Astrocyte (in vitro differentiated cells and primary cell): ENCODE results near the gene GALNT2. TPM values are rescaled to one million over a fixed set of nuclear protein-coding genes. Genes with fewer than 3 reads are reported as not detected.

Experiments
- DNase-seq: peaks from one replicate; pipeline ENCODE4 v3.0.0-alpha.2; 2010; ENCODE audit warnings: low read depth
- FAIRE-seq: peaks from 2 replicates; lab custom pipeline; 2011; peaks lifted over from hg19 to GRCh38; lab: Jason Lieb, UNC
- H2AFZ ChIP-seq: 2 replicates; pipeline ENCODE4 v1.6.0; 2012; ENCODE audit warnings: low read depth, low read length, inconsistent platforms
- H3K27ac ChIP-seq: 2 replicates; pipeline ENCODE4 v1.5.1; 2011; ENCODE audit warnings: low read depth, low read length, inconsistent platforms
- H3K27me3 ChIP-seq: 2 replicates; pipeline ENCODE4 v1.6.0; 2011; ENCODE audit warnings: low read length, inconsistent platforms; ENCODE audit not compliant: insufficient read depth
- H3K36me3 ChIP-seq: 2 replicates; pipeline ENCODE4 v1.5.1; 2011; ENCODE audit warnings: low read length, inconsistent platforms; ENCODE audit not compliant: insufficient read depth
- H3K4me1 ChIP-seq: 2 replicates; pipeline ENCODE4 v1.5.1; 2011; ENCODE audit warnings: low read length, inconsistent platforms; ENCODE audit not compliant: insufficient read depth
- H3K4me2 ChIP-seq: 2 replicates; pipeline ENCODE4 v1.6.0; 2012; ENCODE audit warnings: low read length, inconsistent platforms
- H3K4me3 ChIP-seq: 2 replicates; pipeline ENCODE4 v1.5.1; 2011; ENCODE audit warnings: low read depth, mild to moderate bottlenecking, low read length, inconsistent platforms; ENCODE audit not compliant: insufficient read depth
- H3K79me2 ChIP-seq: 2 replicates; pipeline ENCODE4 v1.6.0; 2012; ENCODE audit warnings: mild to moderate bottlenecking, low read length, inconsistent platforms; ENCODE audit not compliant: insufficient read depth
- H3K9ac ChIP-seq: 2 replicates; pipeline ENCODE4 v1.6.0; 2012; ENCODE audit warnings: mild to moderate bottlenecking, low read length, inconsistent platforms
- H3K9me3 ChIP-seq: 2 replicates; pipeline ENCODE4 v1.5.1; 2012; ENCODE audit warnings: low read depth, mild to moderate bottlenecking, low read length, inconsistent platforms; ENCODE audit not compliant: insufficient read depth
- H4K20me1 ChIP-seq: 2 replicates; pipeline ENCODE4 v1.6.0; 2012; ENCODE audit warnings: low read length, inconsistent platforms; ENCODE audit not compliant: insufficient read depth
- H3K27ac Mint-ChIP-seq: one replicate; pipeline ENCODE4 v1.8.0; 2021; ENCODE audit warnings: mild to moderate bottlenecking, mixed read lengths; ENCODE audit not compliant: unreplicated experiment
- H3K27me3 Mint-ChIP-seq: one replicate; pipeline ENCODE4 v1.8.0; 2021; ENCODE audit warnings: low read depth, mixed read lengths; ENCODE audit not compliant: unreplicated experiment
- H3K36me3 Mint-ChIP-seq: one replicate; pipeline ENCODE4 v1.8.0; 2021; ENCODE audit warnings: low read depth, mixed read lengths; ENCODE audit not compliant: unreplicated experiment
- H3K4me1 Mint-ChIP-seq: one replicate; pipeline ENCODE4 v1.8.0; 2021; ENCODE audit warnings: low read depth, mixed read lengths; ENCODE audit not compliant: unreplicated experiment
- H3K4me3 Mint-ChIP-seq: one replicate; pipeline ENCODE4 v1.8.0; 2021; ENCODE audit warnings: mild to moderate bottlenecking, moderate library complexity, mixed read lengths; ENCODE audit not compliant: unreplicated experiment
- H3K9me3 Mint-ChIP-seq: one replicate; pipeline ENCODE4 v1.8.0; 2021; ENCODE audit warnings: mild to moderate bottlenecking, mixed read lengths; ENCODE audit not compliant: unreplicated experiment
- EZH2 ChIP-seq: IDR thresholded peaks from 2 replicates; pipeline ENCODE4 v1.6.1; 2012; ENCODE audit warnings: mild to moderate bottlenecking, low read length, inconsistent platforms; ENCODE audit not compliant: insufficient read depth
- total RNA-seq: library from RNA; stranded (reverse); gene quantifications from 2 replicates; pipeline ENCODE4 v1.2.1, GENCODE V29; 2021
- TF ChIP-seq, protein P1 (sequence below): IDR thresholded peaks from 2 replicates; pipeline ENCODE4 v1.5.1; 2011; ENCODE audit warnings: low read depth, mild to moderate bottlenecking, inconsistent platforms, low read length, moderate library complexity; ENCODE audit not compliant: insufficient read depth

GALNT2 gene
- total RNA-seq, 1 donor from 2014 or later = 507 TPM

DNA sequence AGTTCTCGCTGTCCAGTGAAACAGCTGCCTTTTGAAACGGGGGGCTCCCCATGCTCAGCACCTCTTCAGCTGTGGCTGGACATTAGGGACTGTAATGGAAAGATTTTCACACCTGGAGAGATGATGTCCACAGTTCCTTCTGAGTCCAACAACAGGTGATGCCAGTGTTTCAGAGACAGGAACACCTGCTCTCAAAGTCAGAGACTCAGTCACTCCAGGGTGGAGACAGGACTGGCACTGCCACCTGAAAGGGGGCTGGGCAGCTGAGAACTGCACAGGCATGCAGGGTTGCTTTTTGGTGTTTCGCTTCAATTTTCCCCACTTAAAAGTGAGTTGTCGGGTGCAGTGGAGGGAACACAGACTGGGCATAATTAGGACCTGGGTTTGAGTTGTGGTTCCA, 124.8 kb downstream of the GALNT2 start:
- Histone ChIP-seq H3K27ac (no peak overlapping the region), H3K27me3 (no peaks in the 10 kb centered on the region), H3K9me3 (no peaks in the 10 kb centered on the region), H3K4me3 (no peak overlapping the region), H2AFZ (no peak overlapping the region), H4K20me1 (peaks cover 84% of the 10 kb centered on the region), H3K4me2 (no peak overlapping the region), H3K79me2 (peaks cover 64% of the 10 kb centered on the region), H3K4me1 (no peaks in the 10 kb centered on the region), H3K36me3 (no peaks in the 10 kb centered on the region), H3K9ac (no peak overlapping the region)
- Mint-ChIP-seq H3K4me1 (peaks cover 46% of the 10 kb centered on the region), H3K4me3 (no peak overlapping the region), H3K27me3 (no peaks in the 10 kb centered on the region), H3K36me3 (peaks cover 24% of the 10 kb centered on the region), H3K27ac (no peak overlapping the region), H3K9me3 (no peaks in the 10 kb centered on the region)
- FAIRE-seq = no peak
- TF ChIP-seq, protein P1, sequence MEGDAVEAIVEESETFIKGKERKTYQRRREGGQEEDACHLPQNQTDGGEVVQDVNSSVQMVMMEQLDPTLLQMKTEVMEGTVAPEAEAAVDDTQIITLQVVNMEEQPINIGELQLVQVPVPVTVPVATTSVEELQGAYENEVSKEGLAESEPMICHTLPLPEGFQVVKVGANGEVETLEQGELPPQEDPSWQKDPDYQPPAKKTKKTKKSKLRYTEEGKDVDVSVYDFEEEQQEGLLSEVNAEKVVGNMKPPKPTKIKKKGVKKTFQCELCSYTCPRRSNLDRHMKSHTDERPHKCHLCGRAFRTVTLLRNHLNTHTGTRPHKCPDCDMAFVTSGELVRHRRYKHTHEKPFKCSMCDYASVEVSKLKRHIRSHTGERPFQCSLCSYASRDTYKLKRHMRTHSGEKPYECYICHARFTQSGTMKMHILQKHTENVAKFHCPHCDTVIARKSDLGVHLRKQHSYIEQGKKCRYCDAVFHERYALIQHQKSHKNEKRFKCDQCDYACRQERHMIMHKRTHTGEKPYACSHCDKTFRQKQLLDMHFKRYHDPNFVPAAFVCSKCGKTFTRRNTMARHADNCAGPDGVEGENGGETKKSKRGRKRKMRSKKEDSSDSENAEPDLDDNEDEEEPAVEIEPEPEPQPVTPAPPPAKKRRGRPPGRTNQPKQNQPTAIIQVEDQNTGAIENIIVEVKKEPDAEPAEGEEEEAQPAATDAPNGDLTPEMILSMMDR = no peak
- no peak for TF ChIP-seq EZH2
- no peak for DNase-seq

DNA sequence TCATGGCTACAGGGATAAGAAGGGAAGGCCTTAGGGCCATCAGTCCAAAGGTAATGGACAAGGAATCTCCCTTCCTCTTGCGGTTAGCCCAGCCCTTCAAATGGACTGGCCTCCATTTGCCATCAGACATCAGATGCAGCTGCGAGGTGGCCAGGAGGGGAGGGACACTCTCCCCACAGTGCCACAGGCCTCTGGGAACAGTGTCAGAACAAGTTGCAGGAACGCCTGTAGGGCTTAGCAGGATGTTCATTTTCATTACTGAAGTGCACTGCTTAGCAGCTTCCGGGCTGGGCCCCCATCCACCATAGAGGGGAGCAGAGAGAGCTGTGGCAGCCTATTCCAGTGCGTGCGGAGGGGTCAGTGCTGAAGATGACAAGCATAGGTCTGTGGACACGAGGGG, 127.5 kb downstream of the GALNT2 start:
- Histone ChIP-seq H3K27ac (no peak overlapping the region), H3K9me3 (no peaks in the 10 kb centered on the region), H3K27me3 (no peaks in the 10 kb centered on the region), H3K36me3 (no peaks in the 10 kb centered on the region), H3K4me3 (no peak overlapping the region), H3K9ac (no peak overlapping the region), H3K79me2 (peaks cover 54% of the 10 kb centered on the region), H3K4me2 (no peak overlapping the region), H2AFZ (no peak overlapping the region), H3K4me1 (no peaks in the 10 kb centered on the region), H4K20me1 (peaks cover 91% of the 10 kb centered on the region)
- TF ChIP-seq EZH2 = no peak
- TF ChIP-seq, protein P1 = no peak
- no peaks in the 10 kb centered on the region for H3K27me3 Mint-ChIP-seq
- DNase-seq = no peak
- no peak for FAIRE-seq
- H3K4me1 Mint-ChIP-seq = peaks cover 45% of the 10 kb centered on the region
- H3K27ac Mint-ChIP-seq = no peak overlapping the region
- H3K4me3 Mint-ChIP-seq = no peak overlapping the region
- no peaks in the 10 kb centered on the region for H3K9me3 Mint-ChIP-seq
- H3K36me3 Mint-ChIP-seq = peaks cover 20% of the 10 kb centered on the region

DNA sequence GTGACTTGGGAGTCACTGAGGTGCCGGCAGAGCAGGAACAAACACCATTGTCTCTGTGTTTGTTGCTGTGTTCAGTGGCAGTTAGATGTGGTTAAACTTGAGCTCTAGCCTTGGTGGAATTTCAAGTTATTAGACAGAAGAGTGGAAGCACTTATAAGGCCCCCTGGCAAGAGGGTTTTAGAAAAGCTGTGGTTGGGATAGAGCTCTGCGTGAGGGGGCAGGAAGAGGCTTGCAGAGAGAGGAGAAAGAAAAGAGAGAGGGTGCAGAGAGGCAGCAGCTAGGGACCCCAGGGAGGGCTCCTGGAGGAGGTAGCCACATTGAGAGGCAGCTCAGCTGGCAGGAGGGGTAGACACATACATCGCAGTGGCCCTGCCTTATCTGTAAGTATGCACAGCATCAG, 128.2 kb downstream of the GALNT2 start:
- Mint-ChIP-seq H3K27ac (no peak overlapping the region), H3K27me3 (no peaks in the 10 kb centered on the region)

More for the DNA sequence above, 128.2 kb downstream of the GALNT2 start:
- no peak overlapping the region for H2AFZ ChIP-seq
- no peaks in the 10 kb centered on the region for H3K9me3 ChIP-seq
- no peak overlapping the region for H3K27ac ChIP-seq
- DNase-seq (no peak), FAIRE-seq (no peak)
- no peak overlapping the region for H3K4me3 ChIP-seq
- H3K79me2 ChIP-seq = peaks cover 48% of the 10 kb centered on the region
- H3K4me1 ChIP-seq = no peaks in the 10 kb centered on the region
- TF ChIP-seq, protein P1 = no peak
- no peak for TF ChIP-seq EZH2
- H3K4me2 ChIP-seq = no peak overlapping the region
- no peaks in the 10 kb centered on the region for H3K9me3 Mint-ChIP-seq
- no peak overlapping the region for H3K4me3 Mint-ChIP-seq
- H4K20me1 ChIP-seq = peaks cover 88% of the 10 kb centered on the region
- H3K36me3 Mint-ChIP-seq = peaks cover 21% of the 10 kb centered on the region
- H3K9ac ChIP-seq = no peak overlapping the region
- H3K4me1 Mint-ChIP-seq = peaks cover 47% of the 10 kb centered on the region
- H3K36me3 ChIP-seq = no peaks in the 10 kb centered on the region
- H3K27me3 ChIP-seq = no peaks in the 10 kb centered on the region
